HL-60 (cell line): Measurements from ENCODE around the gene IL1RN.

Source experiments
- POLR2AphosphoS5 ChIP-seq: IDR thresholded peaks from 2 replicates; pipeline ENCODE4 v1.6.1; 2012; ENCODE audit warnings: low read depth
- TF ChIP-seq, protein P1 (sequence below): IDR thresholded peaks from one replicate; pipeline ENCODE4 v1.5.1; 2011; ENCODE audit warnings: low read length, control low read depth, inconsistent platforms; ENCODE audit not compliant: insufficient read depth
- TF ChIP-seq, protein P2 (sequence below): IDR thresholded peaks from 2 replicates; pipeline ENCODE4 v1.6.1; 2012; ENCODE audit warnings: low read depth; ENCODE audit not compliant: insufficient replicate concordance

DNA sequence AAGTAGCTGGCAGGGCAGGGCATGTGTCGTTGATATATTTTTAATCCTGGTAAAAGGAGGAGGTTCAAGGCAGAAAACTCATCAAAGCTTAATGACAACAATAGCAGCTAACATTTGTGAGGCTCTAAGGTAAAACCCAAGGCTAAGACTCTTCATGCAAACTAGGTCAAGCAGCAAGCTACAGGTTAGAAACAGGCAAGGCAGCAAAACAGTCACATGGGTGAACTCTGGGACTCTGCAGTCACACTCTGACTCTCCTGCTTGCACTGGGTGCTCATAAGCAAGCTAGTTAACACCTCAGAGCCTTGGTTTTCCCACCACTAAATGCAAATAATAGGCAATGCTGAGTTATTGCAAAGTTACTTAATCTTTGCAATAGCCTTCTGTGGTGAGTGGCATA lies 7.9 kb downstream of the IL1RN start:
- TF ChIP-seq, protein P1, sequence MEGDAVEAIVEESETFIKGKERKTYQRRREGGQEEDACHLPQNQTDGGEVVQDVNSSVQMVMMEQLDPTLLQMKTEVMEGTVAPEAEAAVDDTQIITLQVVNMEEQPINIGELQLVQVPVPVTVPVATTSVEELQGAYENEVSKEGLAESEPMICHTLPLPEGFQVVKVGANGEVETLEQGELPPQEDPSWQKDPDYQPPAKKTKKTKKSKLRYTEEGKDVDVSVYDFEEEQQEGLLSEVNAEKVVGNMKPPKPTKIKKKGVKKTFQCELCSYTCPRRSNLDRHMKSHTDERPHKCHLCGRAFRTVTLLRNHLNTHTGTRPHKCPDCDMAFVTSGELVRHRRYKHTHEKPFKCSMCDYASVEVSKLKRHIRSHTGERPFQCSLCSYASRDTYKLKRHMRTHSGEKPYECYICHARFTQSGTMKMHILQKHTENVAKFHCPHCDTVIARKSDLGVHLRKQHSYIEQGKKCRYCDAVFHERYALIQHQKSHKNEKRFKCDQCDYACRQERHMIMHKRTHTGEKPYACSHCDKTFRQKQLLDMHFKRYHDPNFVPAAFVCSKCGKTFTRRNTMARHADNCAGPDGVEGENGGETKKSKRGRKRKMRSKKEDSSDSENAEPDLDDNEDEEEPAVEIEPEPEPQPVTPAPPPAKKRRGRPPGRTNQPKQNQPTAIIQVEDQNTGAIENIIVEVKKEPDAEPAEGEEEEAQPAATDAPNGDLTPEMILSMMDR = no peak
- TF ChIP-seq, protein P2, sequence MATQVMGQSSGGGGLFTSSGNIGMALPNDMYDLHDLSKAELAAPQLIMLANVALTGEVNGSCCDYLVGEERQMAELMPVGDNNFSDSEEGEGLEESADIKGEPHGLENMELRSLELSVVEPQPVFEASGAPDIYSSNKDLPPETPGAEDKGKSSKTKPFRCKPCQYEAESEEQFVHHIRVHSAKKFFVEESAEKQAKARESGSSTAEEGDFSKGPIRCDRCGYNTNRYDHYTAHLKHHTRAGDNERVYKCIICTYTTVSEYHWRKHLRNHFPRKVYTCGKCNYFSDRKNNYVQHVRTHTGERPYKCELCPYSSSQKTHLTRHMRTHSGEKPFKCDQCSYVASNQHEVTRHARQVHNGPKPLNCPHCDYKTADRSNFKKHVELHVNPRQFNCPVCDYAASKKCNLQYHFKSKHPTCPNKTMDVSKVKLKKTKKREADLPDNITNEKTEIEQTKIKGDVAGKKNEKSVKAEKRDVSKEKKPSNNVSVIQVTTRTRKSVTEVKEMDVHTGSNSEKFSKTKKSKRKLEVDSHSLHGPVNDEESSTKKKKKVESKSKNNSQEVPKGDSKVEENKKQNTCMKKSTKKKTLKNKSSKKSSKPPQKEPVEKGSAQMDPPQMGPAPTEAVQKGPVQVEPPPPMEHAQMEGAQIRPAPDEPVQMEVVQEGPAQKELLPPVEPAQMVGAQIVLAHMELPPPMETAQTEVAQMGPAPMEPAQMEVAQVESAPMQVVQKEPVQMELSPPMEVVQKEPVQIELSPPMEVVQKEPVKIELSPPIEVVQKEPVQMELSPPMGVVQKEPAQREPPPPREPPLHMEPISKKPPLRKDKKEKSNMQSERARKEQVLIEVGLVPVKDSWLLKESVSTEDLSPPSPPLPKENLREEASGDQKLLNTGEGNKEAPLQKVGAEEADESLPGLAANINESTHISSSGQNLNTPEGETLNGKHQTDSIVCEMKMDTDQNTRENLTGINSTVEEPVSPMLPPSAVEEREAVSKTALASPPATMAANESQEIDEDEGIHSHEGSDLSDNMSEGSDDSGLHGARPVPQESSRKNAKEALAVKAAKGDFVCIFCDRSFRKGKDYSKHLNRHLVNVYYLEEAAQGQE = no peak
- no peak for TF ChIP-seq POLR2AphosphoS5
